Muscle layer of duodenum (tissue), 2 donors: ENCODE results near the gene TAOK2.
"Not testable (repeated sequence)": the region's sequence is repeated elsewhere in the genome, so short reads cannot be mapped to it uniquely, and the experiment has no call there.

Experiments
- H3K27ac ChIP-seq: one replicate; pipeline ENCODE4 v1.7.0; 2013; ENCODE audit warnings: mild to moderate bottlenecking, low read length
- H3K27me3 ChIP-seq: one replicate; pipeline ENCODE4 v1.7.0; 2013; ENCODE audit warnings: low read depth, mild to moderate bottlenecking, control low read depth, low read length
- H3K36me3 ChIP-seq, 2 donors: one replicate each; pipeline ENCODE4 v1.7.0; 2013; ENCODE audit warnings: low read length in 2 of 2, control low read depth in 1 of 2, mild to moderate bottlenecking in 1 of 2; ENCODE audit not compliant: insufficient read depth in 2 of 2, control insufficient read depth in 1 of 2
- H3K4me1 ChIP-seq, 2 donors: one replicate each; pipeline ENCODE4 v1.7.0; 2013; ENCODE audit warnings: low read length in 2 of 2, mild to moderate bottlenecking in 2 of 2, control low read depth in 1 of 2, moderate library complexity in 1 of 2; ENCODE audit not compliant: insufficient read depth in 2 of 2, control insufficient read depth in 1 of 2
- H3K4me3 ChIP-seq, 2 donors: one replicate each; pipeline ENCODE4 v1.7.0; 2013; ENCODE audit warnings: low read length in 2 of 2, low read depth in 1 of 2, mild to moderate bottlenecking in 1 of 2
- H3K9me3 ChIP-seq, 2 donors: one replicate each; pipeline ENCODE4 v1.7.0; 2013; ENCODE audit warnings: low read length in 2 of 2, control low read depth in 1 of 2, mild to moderate bottlenecking in 1 of 2; ENCODE audit not compliant: control insufficient read depth in 1 of 2
- donor health status: healthy.

The TAOK2 gene

DNA sequence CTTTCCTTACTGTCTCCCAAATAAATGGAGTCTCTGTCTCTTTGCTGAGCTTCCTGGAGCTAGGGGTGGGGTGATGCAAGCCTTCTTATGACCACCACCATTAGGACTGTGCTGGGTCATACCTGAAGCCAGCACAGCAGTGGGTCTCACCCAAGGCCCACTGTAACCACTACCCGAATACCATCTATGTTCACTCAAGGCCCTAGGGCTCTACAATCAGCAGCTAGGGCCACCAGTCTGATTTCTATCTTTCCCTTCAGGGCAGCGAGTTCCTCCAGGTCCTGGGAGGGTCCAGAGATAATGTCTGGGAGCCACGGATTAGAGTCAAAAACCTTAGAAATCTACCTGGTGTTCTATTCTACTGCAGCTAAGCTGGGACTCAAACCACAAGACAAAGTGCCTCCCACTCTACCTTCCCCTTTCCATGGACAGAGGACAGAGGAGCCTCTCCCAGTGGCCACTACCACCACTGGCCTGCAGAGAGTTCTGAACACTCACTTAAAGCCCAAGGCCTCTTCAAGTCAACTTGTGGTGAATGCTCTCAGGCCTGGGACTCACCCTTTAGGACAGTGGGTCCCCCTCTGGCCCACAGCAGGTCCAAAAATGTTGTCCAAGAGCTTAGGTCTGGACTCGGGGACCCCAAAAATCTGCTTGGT, 22.7 kb upstream of the TAOK2 start:
- H3K9me3 ChIP-seq: no peaks in the 10 kb centered on the region
- H3K4me1 ChIP-seq: no peaks in the 10 kb centered on the region
- H3K27ac ChIP-seq: no peak overlapping the region
- H3K27me3 ChIP-seq: no peaks in the 10 kb centered on the region
- H3K4me3 ChIP-seq: no peak overlapping the region
- H3K36me3 ChIP-seq: no peaks in the 10 kb centered on the region

DNA sequence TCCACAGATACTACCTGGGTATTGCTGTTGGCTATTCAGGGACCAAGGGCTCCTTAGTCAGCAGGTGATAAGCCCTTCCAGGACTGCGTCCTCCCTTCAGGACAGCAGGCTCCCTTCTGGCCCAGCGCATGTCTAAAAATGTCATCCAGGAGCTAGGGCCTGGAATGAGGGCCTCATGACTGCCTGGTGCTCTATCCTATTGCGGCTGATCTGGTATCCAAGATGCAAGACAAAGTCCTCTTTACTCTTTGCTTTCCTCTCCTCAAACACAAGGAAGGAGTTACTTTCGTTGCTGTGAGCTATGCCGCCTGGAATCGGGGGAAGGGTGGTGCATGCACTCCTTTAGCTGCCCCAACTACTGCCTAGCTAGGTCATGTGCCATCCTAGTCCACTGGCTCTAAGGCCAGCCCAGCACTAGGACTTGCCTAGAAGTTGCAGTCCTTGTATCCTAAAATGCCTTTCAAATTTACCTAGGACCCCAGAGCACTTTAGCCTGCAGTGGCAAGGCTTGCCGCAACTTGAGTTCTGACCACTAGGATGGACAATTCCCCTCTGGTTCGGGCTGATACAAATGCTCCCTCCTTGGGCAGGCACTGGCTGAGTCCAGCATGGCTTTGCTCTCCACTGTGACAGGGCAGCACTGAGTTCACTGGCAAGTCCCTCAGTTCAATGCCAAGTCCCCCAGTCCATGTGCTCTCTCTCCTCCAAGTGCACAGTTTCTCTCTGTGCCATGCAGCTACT, 21.9 kb upstream of the TAOK2 start:
- H3K27ac ChIP-seq: no peak overlapping the region
- H3K27me3 ChIP-seq: no peaks in the 10 kb centered on the region
- no peaks in the 10 kb centered on the region for H3K9me3 ChIP-seq
- no peaks in the 10 kb centered on the region for H3K36me3 ChIP-seq
- no peaks in the 10 kb centered on the region for H3K4me1 ChIP-seq
- H3K4me3 ChIP-seq: no peak overlapping the region

DNA sequence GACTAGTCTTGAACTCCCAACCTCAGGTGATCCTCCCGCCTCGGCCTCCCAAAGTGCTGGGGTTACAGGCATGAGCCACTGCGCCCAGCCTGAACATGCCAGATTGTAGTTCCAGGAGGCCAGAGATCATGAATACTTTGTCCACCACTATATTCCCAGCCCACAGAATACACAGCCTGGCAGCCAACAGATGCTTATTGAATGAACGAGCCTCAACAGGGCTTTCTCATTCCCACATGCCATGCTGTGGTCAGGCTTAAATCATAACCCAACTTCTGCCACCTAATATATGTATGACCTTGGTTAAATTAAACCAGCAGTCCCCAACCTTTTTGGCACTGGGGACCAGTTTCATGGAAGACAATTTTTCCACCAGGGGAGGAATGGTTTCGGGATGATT, 14.9 kb upstream of the TAOK2 start:
- no peaks in the 10 kb centered on the region for H3K27me3 ChIP-seq
- H3K9me3 ChIP-seq: no peaks in the 10 kb centered on the region
- H3K4me3 ChIP-seq: no peak overlapping the region
- H3K36me3 ChIP-seq: no peaks in the 10 kb centered on the region
- H3K27ac ChIP-seq: no peak overlapping the region
- H3K4me1 ChIP-seq: peaks cover 7 to 12% of the 10 kb centered on the region in 2 donors

DNA sequence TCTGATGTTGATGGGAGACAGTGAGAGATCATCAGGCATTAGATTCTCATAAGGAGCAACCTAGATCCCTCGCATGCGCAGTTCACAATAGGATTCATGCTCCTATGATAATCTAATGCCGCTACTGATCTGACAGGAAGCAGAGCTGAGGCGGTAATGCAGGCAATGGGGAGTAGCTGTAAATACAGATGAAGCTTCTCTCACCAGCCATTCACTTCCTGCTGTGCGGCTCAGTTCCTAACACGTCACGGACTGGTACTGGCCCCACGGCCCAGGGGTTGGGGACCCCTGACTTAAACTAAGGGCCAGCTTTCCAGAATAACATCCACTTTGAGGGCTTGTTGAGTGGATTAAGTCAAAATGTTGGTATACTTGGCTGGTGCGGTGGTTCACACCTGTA, 14.4 kb upstream of the TAOK2 start:
- Histone ChIP-seq H3K4me3 (no peak overlapping the region), H3K36me3 (no peaks in the 10 kb centered on the region), H3K9me3 (no peaks in the 10 kb centered on the region), H3K27ac (no peak overlapping the region), H3K27me3 (no peaks in the 10 kb centered on the region), H3K4me1 (peaks cover 7 to 12% of the 10 kb centered on the region in 2 donors)

DNA sequence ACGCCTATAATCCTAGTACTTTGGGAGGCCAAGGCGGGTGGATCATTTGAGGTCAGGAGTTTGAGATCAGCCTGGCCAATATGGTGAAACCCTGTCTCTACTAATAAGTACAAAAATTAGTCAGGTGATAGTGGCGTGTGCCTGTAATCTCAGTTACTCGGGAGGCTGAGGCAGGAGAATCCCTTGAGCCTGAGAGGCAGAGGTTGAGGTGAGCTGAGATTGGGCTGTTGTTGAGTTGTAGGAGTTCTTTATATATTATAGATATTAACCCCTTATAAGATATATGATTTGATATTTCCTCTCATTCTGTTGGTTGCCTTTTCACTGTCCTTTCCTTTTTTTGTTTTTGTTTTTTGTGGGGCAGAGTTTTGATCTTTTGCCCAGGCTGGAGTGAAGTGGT, 13.8 kb upstream of the TAOK2 start:
- H3K9me3 ChIP-seq, H3K27me3 ChIP-seq, H3K36me3 ChIP-seq, H3K27ac ChIP-seq, H3K4me3 ChIP-seq: not testable (repeated sequence)
- peaks cover 7 to 12% of the 10 kb centered on the region in 2 donors for H3K4me1 ChIP-seq

DNA sequence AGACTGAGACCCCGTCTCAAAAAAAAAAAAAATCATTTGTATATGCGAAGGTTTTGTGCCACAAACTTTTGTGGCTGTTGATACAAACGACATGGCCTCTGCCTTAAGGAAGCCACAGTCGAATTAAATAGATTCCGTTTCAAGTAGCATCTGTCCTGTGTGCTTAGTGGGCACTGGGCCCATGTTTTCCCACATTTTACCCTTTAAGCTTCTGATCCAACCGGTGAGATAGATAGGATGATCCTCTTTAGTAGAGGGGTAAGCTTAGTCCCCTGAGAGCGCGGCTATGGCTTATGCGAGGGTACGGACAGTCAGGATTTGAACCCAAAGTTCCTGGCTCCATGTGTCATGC, 12.6 kb upstream of the TAOK2 start:
- Histone ChIP-seq H3K36me3 (peaks cover 4 to 6% of the 10 kb centered on the region in 2 donors), H3K27ac (peak overlapping the region; percentile 63), H3K27me3 (no peaks in the 10 kb centered on the region), H3K9me3 (no peaks in the 10 kb centered on the region), H3K4me1 (peaks cover 7 to 12% of the 10 kb centered on the region in 2 donors), H3K4me3 (peak overlapping the region; percentile 77 to 87)

DNA sequence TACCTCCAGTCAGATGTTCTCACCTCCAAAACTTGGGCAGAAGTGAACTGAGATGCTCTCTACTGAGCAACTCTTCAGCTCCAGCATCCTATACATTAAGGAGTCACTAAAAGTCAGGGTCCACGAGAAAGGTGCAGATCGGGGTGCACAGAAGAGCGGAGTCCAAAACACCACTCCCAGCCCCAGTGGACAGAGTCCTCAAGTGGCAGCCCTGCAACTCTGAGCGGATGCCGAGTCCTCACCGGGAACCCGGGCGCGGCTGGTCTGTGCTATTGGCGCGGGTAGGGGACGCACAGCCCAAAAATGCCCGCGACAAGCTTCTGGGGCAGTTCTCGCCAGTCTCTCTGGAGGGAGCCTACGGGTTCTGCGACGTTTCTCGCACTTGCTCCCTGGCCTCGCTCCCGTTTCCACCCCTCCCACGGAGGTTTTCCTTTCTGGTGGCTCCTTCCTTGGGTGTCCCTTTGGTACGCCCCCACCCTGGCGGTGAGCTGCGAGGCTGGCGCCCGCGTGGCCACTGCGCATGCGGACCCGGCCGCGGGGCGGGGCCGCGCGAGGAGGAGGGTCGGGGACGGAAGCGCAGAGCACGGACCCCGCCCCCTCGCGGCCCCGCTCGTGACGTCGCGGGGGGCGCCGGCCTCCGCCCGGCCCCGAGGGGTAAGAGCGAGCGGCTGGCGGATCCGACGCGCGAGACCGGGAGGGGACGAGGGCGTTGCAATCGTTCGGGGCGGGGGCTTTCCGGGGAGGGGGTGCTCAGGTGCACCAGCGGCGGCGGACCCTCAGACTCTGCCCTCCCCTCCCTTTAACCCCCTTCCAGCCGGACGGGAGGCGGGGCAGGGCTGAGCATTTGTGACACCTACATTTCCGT, 12.0 kb upstream of the TAOK2 start, which contains the start of gene TMEM219:
TSS of gene TMEM219 (plus strand) at position 601 of the 865 bp plus-strand sequence. CDS start 1,065 bp downstream, outside the sequence.
- no peaks in the 10 kb centered on the region for H3K9me3 ChIP-seq
- peak within 1 kb of the TSS; percentile 95 for H3K27ac ChIP-seq
- peaks cover 7 to 12% of the 10 kb centered on the region in 2 donors for H3K4me1 ChIP-seq
- H3K27me3 ChIP-seq: no peaks in the 10 kb centered on the region
- H3K4me3 ChIP-seq: peak within 1 kb of the TSS; percentile 77 to 97
- H3K36me3 ChIP-seq: peaks cover 4 to 6% of the 10 kb centered on the region in 2 donors

DNA sequence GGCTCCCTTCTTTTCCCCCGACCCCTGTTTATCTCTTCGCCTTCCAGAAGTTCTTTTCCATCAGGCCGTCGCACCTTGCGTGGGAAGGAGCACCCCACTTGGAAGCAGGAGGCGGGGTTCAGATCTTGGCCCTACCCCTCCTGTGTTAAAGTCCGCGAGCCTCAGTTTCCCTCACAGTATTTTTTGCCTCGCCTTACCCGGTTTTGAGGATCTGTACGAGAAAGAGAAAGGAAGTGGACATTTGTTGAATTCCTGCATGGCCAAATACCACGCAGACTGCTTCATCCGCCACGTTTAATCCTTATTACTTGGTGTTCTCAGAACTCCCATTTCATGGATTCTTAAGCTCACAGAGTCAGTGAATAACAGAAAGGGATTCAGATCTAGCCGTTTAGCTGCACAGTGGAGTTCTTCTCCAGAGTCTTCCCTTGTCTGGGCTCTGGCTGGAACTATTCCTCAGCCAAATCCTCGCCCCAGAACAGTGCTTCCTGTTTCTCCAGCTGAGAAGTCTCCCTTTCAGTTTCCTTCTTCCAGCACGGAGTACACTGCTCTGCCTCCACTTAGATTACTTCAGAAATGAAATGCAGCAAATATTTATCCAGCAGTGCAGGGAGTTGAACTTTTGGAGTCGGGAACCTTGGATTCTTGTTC, 11.2 kb upstream of the TAOK2 start:
- H3K27ac ChIP-seq: peak overlapping the region; percentile 95
- peaks cover 4 to 6% of the 10 kb centered on the region in 2 donors for H3K36me3 ChIP-seq
- H3K27me3 ChIP-seq: no peaks in the 10 kb centered on the region
- H3K9me3 ChIP-seq: no peaks in the 10 kb centered on the region
- H3K4me1 ChIP-seq: peaks cover 7 to 12% of the 10 kb centered on the region in 2 donors
- peak overlapping the region; percentile 77 to 97 for H3K4me3 ChIP-seq

DNA sequence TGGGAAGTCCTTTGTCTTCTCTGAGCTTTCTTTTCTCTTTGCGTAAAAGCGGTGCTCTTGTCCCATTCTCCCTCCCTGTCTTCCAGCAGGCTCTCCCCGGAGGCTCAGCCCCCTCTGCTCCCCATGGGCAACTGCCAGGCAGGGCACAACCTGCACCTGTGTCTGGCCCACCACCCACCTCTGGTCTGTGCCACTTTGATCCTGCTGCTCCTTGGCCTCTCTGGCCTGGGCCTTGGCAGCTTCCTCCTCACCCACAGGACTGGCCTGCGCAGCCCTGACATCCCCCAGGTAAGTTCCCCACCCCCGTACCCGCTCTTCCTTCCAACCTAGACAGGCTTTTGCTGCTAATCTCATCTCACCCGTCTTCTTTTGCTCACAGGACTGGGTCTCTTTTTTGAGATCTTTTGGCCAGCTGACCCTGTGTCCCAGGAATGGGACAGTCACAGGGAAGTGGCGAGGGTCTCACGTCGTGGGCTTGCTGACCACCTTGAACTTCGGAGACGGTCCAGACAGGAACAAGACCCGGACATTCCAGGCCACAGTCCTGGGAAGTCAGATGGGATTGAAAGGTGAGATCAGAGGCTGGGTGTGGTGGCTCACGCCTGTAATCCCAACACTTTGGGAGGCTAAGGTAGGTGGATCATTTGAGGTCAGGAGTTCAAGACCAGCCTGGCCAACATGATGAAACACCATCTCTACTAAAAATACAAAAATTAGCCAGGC, 10.5 kb upstream of the TAOK2 start:
- H3K36me3 ChIP-seq: peaks cover 9 to 10% of the 10 kb centered on the region in 2 donors
- peak overlapping the region; percentile 95 for H3K27ac ChIP-seq
- no peaks in the 10 kb centered on the region for H3K27me3 ChIP-seq
- no peaks in the 10 kb centered on the region for H3K9me3 ChIP-seq
- peaks cover 7 to 12% of the 10 kb centered on the region in 2 donors for H3K4me1 ChIP-seq
- peak overlapping the region; percentile 77 to 97 for H3K4me3 ChIP-seq

DNA sequence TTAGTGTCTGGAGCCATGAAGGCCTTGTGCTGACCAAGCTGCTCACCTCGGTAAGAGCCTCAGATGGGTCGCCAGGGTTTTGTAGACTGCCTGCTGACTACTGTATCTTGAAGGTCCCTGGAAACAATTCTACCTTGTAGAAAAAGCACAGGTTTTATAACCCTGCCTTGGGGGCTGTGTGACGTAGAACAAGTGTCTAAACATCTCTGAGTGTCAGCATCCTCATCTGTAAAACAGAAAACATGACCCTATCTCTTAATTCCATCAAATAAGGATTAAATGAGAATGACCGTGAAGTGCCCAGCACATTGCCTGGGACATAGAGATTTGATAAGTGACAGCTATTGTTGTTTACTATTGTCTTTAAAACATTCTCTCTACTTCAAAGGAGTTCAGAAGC, 5.5 kb upstream of the TAOK2 start:
- Histone ChIP-seq H3K9me3 (no peaks in the 10 kb centered on the region), H3K27ac (no peak overlapping the region), H3K36me3 (peaks cover 17 to 28% of the 10 kb centered on the region in 2 donors), H3K27me3 (no peaks in the 10 kb centered on the region), H3K4me1 (peaks cover 0 to 4% of the 10 kb centered on the region in 2 donors), H3K4me3 (no peak overlapping the region)
